GM12878 (cell line): ENCODE measurements around the gene AEBP2. TPM values are rescaled to one million over a fixed set of nuclear protein-coding genes. Genes with fewer than 3 reads are reported as not detected.

ENCODE experiments used
- ATAC-seq: fragments of 200-7000 bp; cut with Tn5 transposase; 3 replicates; pipeline ENCODE4 v1.9.1; 2020; ENCODE audit warnings: mild to moderate bottlenecking, moderate library complexity
- BruUV-seq: library from RNA; stranded (reverse); fragments of 400-500 nt; replicated peaks from 2 replicates; lab custom pipeline; 2021; lab: Mats Ljungman, UMichigan
- CTCF ChIA-PET: fragments of 300-600 bp; sonication (Branson Sonifier 250); formaldehyde crosslinking; extraction: SDS; loops from one replicate; lab custom pipeline; 2021; ENCODE audit warnings: inconsistent platforms; lab: Yijun Ruan, JAX
- POLR2A ChIA-PET: fragments of 350-600 bp; formaldehyde crosslinking; extraction: SDS; loops from one replicate; lab custom pipeline; 2021; ENCODE audit warnings: inconsistent platforms; lab: Charles Lee
- RAD21 ChIA-PET: fragments of 300-600 bp; sonication (Branson Sonifier 250); formaldehyde crosslinking; loops from one replicate; lab custom pipeline; 2023; ENCODE audit warnings: antibody characterized with exemption; ENCODE audit not compliant: unreplicated experiment; lab: Charles Lee
- SMC1A ChIA-PET: fragments of 300-600 bp; sonication (Branson Sonifier 250); formaldehyde crosslinking; loops from one replicate; lab custom pipeline; 2023; ENCODE audit not compliant: unreplicated experiment, uncharacterized antibody; lab: Charles Lee
- DNase-seq: peaks from one replicate; pipeline ENCODE4 v3.0.0-alpha.2; 2011; ENCODE audit warnings: low read depth, low spot score
- FAIRE-seq: peaks from 3 replicates; lab custom pipeline; 2011; peaks lifted over from hg19 to GRCh38; lab: Jason Lieb, UNC
- H2AFZ ChIP-seq: 2 replicates; pipeline ENCODE4 v1.6.0; 2011; ENCODE audit warnings: low read depth, low read length, control low read depth; ENCODE audit not compliant: control insufficient read depth
- H3K27ac ChIP-seq: 2 replicates; pipeline ENCODE4 v1.5.1; 2011; ENCODE audit warnings: control low read depth; ENCODE audit not compliant: control insufficient read depth, insufficient read depth
- H3K27me3 ChIP-seq, 2 experiments: replicated peaks in 1 of 2; 2 replicates each; pipeline versions ENCODE4 v1.6.0 to v1.6.1; 2011; ENCODE audit warnings: low read length in 1 of 2; ENCODE audit not compliant: control insufficient read depth in 2 of 2, insufficient read depth in 2 of 2
- H3K36me3 ChIP-seq, 2 experiments: 2 replicates each; pipeline ENCODE4 v1.5.1; 2011; ENCODE audit warnings: low read length in 1 of 2; ENCODE audit not compliant: control insufficient read depth in 2 of 2, insufficient read depth in 2 of 2
- H3K4me1 ChIP-seq: 2 replicates; pipeline ENCODE4 v1.6.1; 2011; ENCODE audit warnings: mild to moderate bottlenecking, low read length, moderate library complexity, mixed read lengths; ENCODE audit not compliant: control insufficient read depth, insufficient read depth
- H3K4me2 ChIP-seq: 2 replicates; pipeline ENCODE4 v1.6.0; 2011; ENCODE audit warnings: control low read depth; ENCODE audit not compliant: control insufficient read depth, insufficient read depth
- H3K4me3 ChIP-seq: fragments of 200-600 bp; sonication (generic); 2 replicates; pipeline ENCODE4 v1.5.1; 2016
- H3K79me2 ChIP-seq: 2 replicates; pipeline ENCODE4 v1.6.0; 2011; ENCODE audit warnings: low read length; ENCODE audit not compliant: control insufficient read depth, insufficient read depth
- H3K9ac ChIP-seq: 2 replicates; pipeline ENCODE4 v1.8.0; 2011; ENCODE audit warnings: low read length, control low read depth, mixed read lengths; ENCODE audit not compliant: control insufficient read depth, insufficient read depth
- H3K9me3 ChIP-seq: replicated peaks from 3 replicates; pipeline ENCODE4 v1.5.1; 2011; ENCODE audit warnings: mild to moderate bottlenecking, low read length; ENCODE audit not compliant: control insufficient read depth, insufficient read depth
- H4K20me1 ChIP-seq: 2 replicates; pipeline ENCODE4 v1.6.0; 2011; ENCODE audit not compliant: control insufficient read depth, insufficient read depth
- BCLAF1 ChIP-seq: fragments of 450-650 bp; IDR thresholded peaks from 2 replicates; pipeline ENCODE4 v1.6.1; 2017; ENCODE audit warnings: antibody characterized with exemption, mild to moderate bottlenecking, moderate library complexity
- CBFB ChIP-seq: IDR thresholded peaks from 2 replicates; pipeline ENCODE4 v1.6.1; 2016; ENCODE audit warnings: antibody characterized with exemption, low read depth
- CUX1 ChIP-seq: IDR thresholded peaks from 2 replicates; pipeline ENCODE4 v1.6.1; 2012; ENCODE audit warnings: improper control_type of control experiment, low read depth, low read length; ENCODE audit not compliant: insufficient replicate concordance
- POLR2AphosphoS5 ChIP-seq: IDR thresholded peaks from 2 replicates; pipeline ENCODE4 v1.6.1; 2011; ENCODE audit warnings: mild to moderate bottlenecking, low read length, inconsistent platforms
- SIN3A ChIP-seq: IDR thresholded peaks from 2 replicates; pipeline ENCODE4 v1.6.1; 2012; ENCODE audit warnings: low read depth, low read length, improper control_type of control experiment
- TAF1 ChIP-seq: IDR thresholded peaks from 2 replicates; pipeline ENCODE4 v1.6.1; 2011; ENCODE audit warnings: mild to moderate bottlenecking, low read depth, low read length, borderline replicate concordance
- ZBTB11 ChIP-seq: fragments of 450-650 bp; formaldehyde crosslinking; IDR thresholded peaks from 2 replicates; pipeline ENCODE4 v1.5.0; 2022; ENCODE audit warnings: mild to moderate bottlenecking, missing genetic modification characterization
- whole genome bisulfite sequencing: methylation state at CpG from one replicate; pipeline ENCODE4 v1.1.6; 2016; ENCODE audit warnings: low lambda C conversion rate; ENCODE audit not compliant: insufficient replicate concordance, insufficient coverage; ENCODE audit errors: missing lambda C conversion rate; 5-methylcytosine and 5-hydroxymethylcytosine counted together
- in situ Hi-C: fragments of 300-500 bp; cut with MboI; formaldehyde crosslinking; loops from 9 replicates; pipeline ENCODE4 v1.14.3; 2018; ENCODE audit warnings: mixed read lengths
- intact Hi-C: fragments of 100-400 bp; cut with micrococcal nuclease; formaldehyde crosslinking; loops from one replicate; pipeline ENCODE4 v1.14.2; 2022; ENCODE audit not compliant: unreplicated experiment
- polyA plus RNA-seq, 11 experiments: library from polyadenylated mRNA; depleted of rRNA in 4 of 11; unstranded in 6 of 11; stranded (reverse) in 5 of 11; fragments of >200 nt; fragmentation: Nextera tagmentation in 4 of 11; fragmentation: Illumina TruSeq in 1 of 11; extraction: Ambion mirVana in 4 of 11; extraction: Trizol in 1 of 11; gene quantifications; 1 replicate in 1 of 11; 2 replicates in 10 of 11; pipeline versions ENCODE4 v1.2.1 to v1.2.3, GENCODE V29; 2011 to 2016; ENCODE audit warnings: inconsistent platforms in 2 of 11, missing spikeins in 2 of 11, low read depth in 1 of 11
- total RNA-seq, 4 experiments: library from RNA; depleted of rRNA in 3 of 4; stranded (reverse); fragments of >200 nt in 3 of 4; fragmentation: Illumina TruSeq in 1 of 4; extraction: Trizol in 1 of 4; gene quantifications; 2 replicates each; pipeline versions ENCODE4 v1.2.1 to v1.2.3, GENCODE V29; 2013 to 2021

AEBP2 gene
- total and polyA plus RNA-seq, 10 of the 15 experiments (the other 5 are each of a cell fraction or from before 2014, with no cell fraction given) = 17.6 to 126 (median 44.8) TPM

- BruUV-seq = no TSS peak
- H3K36me3 ChIP-seq = no peaks in the 10 kb centered on the region
- H3K9me3 ChIP-seq = no peaks in the 10 kb centered on the region
- no peak for DNase-seq
- SMC1A ChIA-PET = no interaction called here
- H3K4me3 ChIP-seq = no peak overlapping the region
- no peaks in the 10 kb centered on the region for H3K27me3 ChIP-seq
- H3K9ac ChIP-seq = no peak overlapping the region
- no peaks in the 10 kb centered on the region for H3K79me2 ChIP-seq
- CTCF ChIA-PET = no interaction called here
- intact Hi-C loops = no loop called here
- no peaks in the 10 kb centered on the region for H3K4me1 ChIP-seq
- no peak overlapping the region for H3K4me2 ChIP-seq
- H3K27ac ChIP-seq = no peak overlapping the region
- no peak for TF ChIP-seq SIN3A
- TF ChIP-seq CUX1 = no peak
- TF ChIP-seq ZBTB11 (CRISPR knock-in tag) = no peak
- no peak for TF ChIP-seq POLR2AphosphoS5
- no peak for TF ChIP-seq TAF1
- TF ChIP-seq BCLAF1 = no peak
- no peak for TF ChIP-seq CBFB
- TF ChIP-seq, all 136 proteins: peak for 0
- 71% methylated on average over 16 of the region's 16 CpGs for WGBS
- POLR2A ChIA-PET = no interaction called here
- no peak overlapping the region for H2AFZ ChIP-seq
- ATAC-seq (no peak), FAIRE-seq (no peak)
- no peaks in the 10 kb centered on the region for H4K20me1 ChIP-seq
- RAD21 ChIA-PET = no interaction called here
- in situ Hi-C loops = no loop called here
Observed at GRCh38 chr12:19404242-19404880, 34.9 kb upstream of the AEBP2 start.
